Right atrium auricular region (tissue), 2 donors: ENCODE measurements around the gene CHTF18. TPM values are rescaled to one million over a fixed set of nuclear protein-coding genes. Genes with fewer than 3 reads are reported as not detected.

Source experiments
- DNase-seq: peaks from one replicate; pipeline ENCODE4 v3.0.0-alpha.2; 2019; ENCODE audit warnings: low spot score
- H3K27ac ChIP-seq, 2 donors: fragments of 200-600 bp; sonication (generic); 1 replicate in 1 of 2; 2 replicates in 1 of 2; pipeline ENCODE4 v1.5.1; 2016 to 2019
- H3K27me3 ChIP-seq, 2 donors: fragments of 200-600 bp; sonication (generic); one replicate each; pipeline versions ENCODE4 v1.5.1 to v1.6.0; 2017 to 2019
- H3K36me3 ChIP-seq: fragments of 200-600 bp; sonication (generic); one replicate; pipeline ENCODE4 v1.5.1; 2016
- H3K4me1 ChIP-seq, 2 donors: fragments of 200-600 bp; sonication (generic); one replicate each; pipeline versions ENCODE4 v1.5.1 to v1.6.0; 2017 to 2019
- H3K4me3 ChIP-seq, 2 donors: fragments of 200-600 bp; sonication (generic); 1 replicate in 1 of 2; 2 replicates in 1 of 2; pipeline ENCODE4 v1.5.1; 2017 to 2019; ENCODE audit warnings: mild to moderate bottlenecking in 1 of 2, moderate library complexity in 1 of 2
- H3K9me3 ChIP-seq, 2 donors: fragments of 200-600 bp; sonication (generic); one replicate each; pipeline ENCODE4 v1.5.1; 2019
- total RNA-seq, 2 donors: library from RNA; depleted of rRNA; stranded (reverse); fragments of >200 nt; gene quantifications; one replicate each; pipeline ENCODE4 v1.1.0, GENCODE V29; 2016
- TF ChIP-seq, protein P1 (sequence below), 2 donors: fragments of 200-600 bp; sonication (generic); IDR thresholded peaks; one replicate each; pipeline ENCODE4 v1.5.1; 2019; ENCODE audit warnings: antibody characterized with exemption in 2 of 2

Gene CHTF18
- total RNA-seq, 2 donors from 2014 or later: 1.8 to 2.3 TPM

DNA sequence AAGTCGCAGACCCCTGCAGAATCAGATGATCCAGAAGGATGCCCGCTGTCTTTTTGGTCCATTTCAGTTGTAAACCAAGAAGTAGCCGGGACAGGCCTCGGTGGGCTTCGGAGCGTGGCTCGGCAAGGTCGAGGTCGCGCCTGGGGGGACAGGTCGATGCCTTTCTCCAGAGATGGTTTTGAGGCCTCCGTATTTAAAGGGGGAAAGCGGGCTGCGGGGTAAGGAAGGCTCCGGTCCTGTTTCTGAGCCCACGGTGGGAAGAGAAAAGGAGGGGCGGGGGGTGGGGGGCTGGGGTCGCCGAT is 19.6 kb downstream of the CHTF18 start:
- TF ChIP-seq, protein P1, sequence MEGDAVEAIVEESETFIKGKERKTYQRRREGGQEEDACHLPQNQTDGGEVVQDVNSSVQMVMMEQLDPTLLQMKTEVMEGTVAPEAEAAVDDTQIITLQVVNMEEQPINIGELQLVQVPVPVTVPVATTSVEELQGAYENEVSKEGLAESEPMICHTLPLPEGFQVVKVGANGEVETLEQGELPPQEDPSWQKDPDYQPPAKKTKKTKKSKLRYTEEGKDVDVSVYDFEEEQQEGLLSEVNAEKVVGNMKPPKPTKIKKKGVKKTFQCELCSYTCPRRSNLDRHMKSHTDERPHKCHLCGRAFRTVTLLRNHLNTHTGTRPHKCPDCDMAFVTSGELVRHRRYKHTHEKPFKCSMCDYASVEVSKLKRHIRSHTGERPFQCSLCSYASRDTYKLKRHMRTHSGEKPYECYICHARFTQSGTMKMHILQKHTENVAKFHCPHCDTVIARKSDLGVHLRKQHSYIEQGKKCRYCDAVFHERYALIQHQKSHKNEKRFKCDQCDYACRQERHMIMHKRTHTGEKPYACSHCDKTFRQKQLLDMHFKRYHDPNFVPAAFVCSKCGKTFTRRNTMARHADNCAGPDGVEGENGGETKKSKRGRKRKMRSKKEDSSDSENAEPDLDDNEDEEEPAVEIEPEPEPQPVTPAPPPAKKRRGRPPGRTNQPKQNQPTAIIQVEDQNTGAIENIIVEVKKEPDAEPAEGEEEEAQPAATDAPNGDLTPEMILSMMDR (IDR thresholded peaks at IDR 0.05): no peak
- Histone ChIP-seq H3K4me1 (peaks cover 0 to 24% of the 10 kb centered on the region in 2 donors), H3K27me3 (no peaks in the 10 kb centered on the region), H3K27ac (peak overlapping the region; percentile 90 to 92), H3K4me3 (peak overlapping the region; percentile 77 to 92), H3K9me3 (no peaks in the 10 kb centered on the region), H3K36me3 (no peaks in the 10 kb centered on the region)
- DNase-seq: no peak

DNA sequence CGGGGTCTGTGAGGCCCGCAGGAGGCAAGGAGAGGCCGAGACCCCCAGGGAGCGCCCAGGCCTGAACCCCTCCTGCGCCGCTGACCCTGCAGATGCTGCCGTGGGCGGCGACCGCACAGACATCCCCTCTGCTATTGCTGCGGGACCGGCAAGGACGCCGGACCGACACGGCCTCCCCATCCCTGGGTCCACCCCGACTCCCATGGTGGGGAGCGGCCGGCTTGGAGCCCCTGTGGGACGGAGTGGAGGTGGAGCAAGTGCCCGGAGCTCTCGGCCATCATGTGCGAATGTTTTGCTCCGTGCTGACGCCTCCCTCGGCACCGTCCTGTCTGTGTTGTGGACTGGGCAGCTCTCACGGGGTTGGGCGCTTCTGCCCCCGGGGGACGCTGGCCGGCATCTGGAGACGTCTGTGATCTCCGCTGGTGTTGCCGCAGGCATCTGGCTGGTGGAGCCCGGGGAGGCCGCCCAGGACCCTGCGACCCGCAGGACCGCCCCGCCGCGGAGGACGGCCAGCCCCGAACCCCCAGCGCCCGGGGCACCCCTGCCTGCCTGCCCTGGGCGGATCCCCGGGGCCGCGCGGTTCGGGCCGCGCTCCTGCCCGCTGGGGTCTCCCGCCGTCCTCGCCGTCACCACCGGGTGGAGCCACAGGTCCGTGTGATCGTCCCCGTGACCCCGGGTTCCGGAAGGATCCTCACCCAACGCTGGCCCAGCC is 24.9 kb downstream of the CHTF18 start:
- Histone ChIP-seq H3K9me3 (no peaks in the 10 kb centered on the region), H3K4me1 (peaks cover 0 to 18% of the 10 kb centered on the region in 2 donors), H3K4me3 (peak overlapping the region; percentile 19 to 39), H3K27me3 (peaks cover 0 to 15% of the 10 kb centered on the region in 2 donors), H3K36me3 (no peaks in the 10 kb centered on the region), H3K27ac (no peak overlapping the region)
- DNase-seq: no peak
- TF ChIP-seq, protein P1 (IDR thresholded peaks at IDR 0.05): peak; percentile 52 to 78

DNA sequence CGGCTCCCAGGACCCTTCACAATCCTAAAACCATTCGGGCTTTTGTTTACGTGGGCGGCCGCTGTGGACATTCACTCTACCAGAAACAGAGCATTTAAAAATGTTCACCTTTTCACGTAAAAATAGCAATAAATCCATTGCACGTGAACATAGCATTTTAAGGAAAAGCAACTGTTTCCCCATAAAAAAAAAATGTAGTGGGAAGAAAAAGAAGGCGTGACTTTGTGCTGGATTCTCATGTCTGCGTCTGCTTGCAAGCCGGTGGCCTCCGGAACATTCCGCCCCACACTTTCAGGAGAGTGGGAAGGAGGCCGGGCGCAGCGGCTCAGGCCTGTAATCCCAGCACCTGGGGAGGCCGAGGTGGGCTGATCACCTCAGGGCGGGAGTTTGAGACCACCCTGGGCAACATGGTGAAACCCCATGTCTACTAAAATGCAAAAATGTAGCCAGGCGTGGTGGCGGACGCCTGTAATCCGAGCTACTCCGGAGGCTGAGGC is 25.5 kb downstream of the CHTF18 start:
- Histone ChIP-seq H3K36me3 (no peaks in the 10 kb centered on the region), H3K4me1 (peaks cover 0 to 16% of the 10 kb centered on the region in 2 donors), H3K4me3 (peak overlapping the region in 1 of 2 donors; percentile 39), H3K27ac (no peak overlapping the region), H3K9me3 (no peaks in the 10 kb centered on the region), H3K27me3 (peaks cover 0 to 15% of the 10 kb centered on the region in 2 donors)
- no peak for DNase-seq
- TF ChIP-seq, protein P1 (IDR thresholded peaks at IDR 0.05): peak; percentile 1 to 27

DNA sequence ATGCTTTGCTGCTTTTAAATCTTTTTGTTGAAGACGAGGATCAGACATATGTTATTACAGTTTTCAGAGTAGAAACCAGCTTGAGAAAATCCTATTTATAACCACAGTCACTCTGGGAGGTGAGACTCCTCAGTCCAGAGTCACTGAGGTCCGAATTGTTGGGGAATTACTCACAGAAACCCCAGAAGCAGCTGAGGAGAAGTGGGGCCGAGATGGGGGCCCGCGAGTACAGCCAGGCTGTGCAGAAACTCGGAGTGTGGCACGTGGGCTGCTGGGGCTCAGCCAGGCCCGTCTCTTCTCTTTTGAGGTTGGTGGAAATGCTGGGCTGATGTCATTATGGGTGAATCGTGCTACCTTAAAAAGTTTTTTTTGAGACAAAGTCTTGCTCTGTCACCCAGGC is 26.6 kb downstream of the CHTF18 start:
- Histone ChIP-seq H3K36me3 (no peaks in the 10 kb centered on the region), H3K4me3 (no peak overlapping the region), H3K9me3 (no peaks in the 10 kb centered on the region), H3K27ac (no peak overlapping the region), H3K4me1 (peaks cover 0 to 16% of the 10 kb centered on the region in 2 donors), H3K27me3 (peaks cover 0 to 15% of the 10 kb centered on the region in 2 donors)
- TF ChIP-seq, protein P1 (IDR thresholded peaks at IDR 0.05): no peak
- no peak for DNase-seq

DNA sequence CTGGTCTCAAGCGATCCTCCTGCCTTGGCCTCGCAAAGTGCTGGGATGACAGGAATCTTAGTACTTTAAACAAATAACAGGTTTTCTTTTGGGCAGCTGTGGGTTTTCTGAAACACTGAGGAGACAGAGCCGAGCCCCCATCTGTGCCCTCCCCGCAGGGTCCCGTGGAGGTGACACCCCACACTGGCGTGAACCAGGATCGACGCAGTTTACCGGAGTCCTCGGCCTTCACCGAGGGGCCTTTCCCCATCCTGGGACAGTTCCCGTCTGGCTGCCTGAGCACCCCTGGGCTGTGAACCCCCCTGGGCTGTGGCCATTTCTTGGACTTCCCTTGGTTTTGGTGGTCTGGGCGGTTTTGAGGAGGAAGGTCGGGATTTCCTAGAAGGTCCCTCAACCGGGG is 27.4 kb downstream of the CHTF18 start:
- H3K9me3 ChIP-seq: no peaks in the 10 kb centered on the region
- TF ChIP-seq, protein P1 (IDR thresholded peaks at IDR 0.05): no peak
- peaks cover 0 to 15% of the 10 kb centered on the region in 2 donors for H3K27me3 ChIP-seq
- no peak overlapping the region for H3K27ac ChIP-seq
- H3K4me3 ChIP-seq: no peak overlapping the region
- H3K4me1 ChIP-seq: peaks cover 0 to 16% of the 10 kb centered on the region in 2 donors
- no peaks in the 10 kb centered on the region for H3K36me3 ChIP-seq
- no peak for DNase-seq
